SJSA1 (cell line): Measurements from ENCODE around the gene FGFR2. TPM values are rescaled to one million over a fixed set of nuclear protein-coding genes. Genes with fewer than 3 reads are reported as not detected.

Experiments
- DNase-seq, 2 experiments: peaks; one replicate each; pipeline ENCODE4 v3.0.0-alpha.2; 2015 to 2020; ENCODE audit warnings: low spot score in 2 of 2, low read depth in 1 of 2
- H3K27ac ChIP-seq: fragments of 250-450 bp; sonication (Bioruptor Pico); 2 replicates; pipeline ENCODE4 v1.5.1; 2020; ENCODE audit warnings: mild to moderate bottlenecking, moderate library complexity
- H3K27me3 ChIP-seq: fragments of 250-450 bp; sonication (Bioruptor Pico); replicated peaks from 2 replicates; pipeline ENCODE4 v1.5.1; 2020; ENCODE audit warnings: mild to moderate bottlenecking, moderate library complexity
- H3K36me3 ChIP-seq: fragments of 250-450 bp; sonication (Bioruptor Pico); 2 replicates; pipeline ENCODE4 v1.5.1; 2020; ENCODE audit warnings: mild to moderate bottlenecking
- H3K4me1 ChIP-seq: fragments of 250-450 bp; sonication (Bioruptor Pico); replicated peaks from 2 replicates; pipeline ENCODE4 v1.6.1; 2021; ENCODE audit warnings: mild to moderate bottlenecking
- H3K4me3 ChIP-seq: fragments of 250-450 bp; sonication (Bioruptor Pico); 2 replicates; pipeline ENCODE4 v1.5.1; 2020; ENCODE audit warnings: mild to moderate bottlenecking
- H3K9me3 ChIP-seq: fragments of 250-450 bp; sonication (Bioruptor Pico); replicated peaks from 2 replicates; pipeline ENCODE4 v1.5.1; 2020; ENCODE audit warnings: mild to moderate bottlenecking
- total RNA-seq: library from RNA; depleted of rRNA; stranded (reverse); fragments of >200 nt; shearing (Covaris generic); gene quantifications from 2 replicates; pipeline ENCODE4 v1.2.3, GENCODE V29; 2014

Gene FGFR2
- total RNA-seq, 1 experiment from 2014 or later, result 1.1 TPM

DNA sequence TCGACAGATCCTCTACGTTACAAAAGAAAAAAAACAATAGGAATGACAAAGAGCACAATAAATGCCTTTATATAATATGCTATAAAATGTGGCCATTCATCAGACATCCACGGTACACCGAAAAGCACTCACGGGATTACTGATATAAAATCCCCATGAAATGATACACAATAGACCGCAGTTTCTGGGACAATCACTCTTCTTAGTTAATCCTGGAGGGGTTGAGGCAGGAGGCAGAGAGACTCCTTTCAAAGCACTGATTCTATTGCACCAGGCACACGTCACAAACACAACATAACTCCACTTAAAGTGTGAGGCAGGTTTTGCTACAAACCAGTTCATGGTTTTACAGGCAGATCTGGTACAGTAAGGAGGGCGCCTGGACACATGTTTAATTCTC lies 113.8 kb downstream of the FGFR2 start:
- no peak overlapping the region for H3K27ac ChIP-seq
- DNase-seq, result no peak
- 0 out of 2 replicates have a peak, but pooled peaks cover 6% of the 10 kb centered on the region for H3K9me3 ChIP-seq

DNA sequence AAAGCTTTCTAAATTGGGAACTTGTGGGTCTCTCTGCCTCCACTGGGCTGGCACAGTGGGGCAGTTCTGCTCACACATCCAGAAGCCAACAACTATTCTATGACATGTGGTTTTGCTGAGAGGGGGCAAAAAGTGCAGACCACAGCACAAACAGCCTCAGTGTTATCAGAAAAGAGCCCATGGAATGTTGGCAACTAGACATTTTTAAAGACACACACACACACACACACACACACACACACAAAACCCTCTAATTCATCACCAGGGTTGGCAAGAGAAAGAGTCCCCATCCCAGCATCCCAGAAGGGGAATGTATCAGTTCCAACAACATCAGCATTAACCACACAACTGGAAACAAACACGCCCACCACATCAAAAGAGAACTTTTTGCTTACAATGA lies 117.1 kb downstream of the FGFR2 start:
- Histone ChIP-seq H3K9me3 (no peaks in the 10 kb centered on the region), H3K27me3 (no peaks in the 10 kb centered on the region), H3K4me1 (no peaks in the 10 kb centered on the region), H3K27ac (no peak overlapping the region), H3K36me3 (no peaks in the 10 kb centered on the region), H3K4me3 (no peak overlapping the region)
- DNase-seq, result peak in 1 of 2 experiments; percentile 5

More for the DNA sequence above, 113.8 kb downstream of the FGFR2 start:
- Histone ChIP-seq H3K36me3 (no peaks in the 10 kb centered on the region), H3K27me3 (no peaks in the 10 kb centered on the region), H3K4me1 (no peaks in the 10 kb centered on the region), H3K4me3 (no peak overlapping the region)

DNA sequence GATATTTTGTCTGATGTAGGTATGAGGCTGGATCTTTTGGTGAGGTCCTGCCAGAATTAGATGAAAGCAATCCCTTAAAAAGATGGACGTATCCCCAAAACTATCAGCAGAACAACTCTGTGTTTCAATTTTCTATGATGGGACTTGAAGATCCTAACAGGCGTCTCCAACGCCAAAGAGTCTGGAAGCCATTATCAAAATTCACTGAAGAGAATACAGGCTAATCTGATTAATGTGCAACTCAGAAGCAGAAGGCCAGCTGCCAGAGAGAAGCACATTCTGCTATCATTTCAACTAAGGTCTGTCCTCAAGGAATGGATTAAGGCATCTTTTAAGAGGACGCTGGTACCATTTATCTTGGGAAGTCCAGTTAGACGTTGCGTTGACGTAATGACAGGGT lies 119.7 kb downstream of the FGFR2 start:
- Histone ChIP-seq H3K27me3 (no peaks in the 10 kb centered on the region), H3K4me1 (no peaks in the 10 kb centered on the region), H3K36me3 (no peaks in the 10 kb centered on the region), H3K9me3 (peaks cover 7% of the 10 kb centered on the region; the same call in 1 of the 2 replicates), H3K27ac (no peak overlapping the region), H3K4me3 (no peak overlapping the region)
- no peak for DNase-seq

DNA sequence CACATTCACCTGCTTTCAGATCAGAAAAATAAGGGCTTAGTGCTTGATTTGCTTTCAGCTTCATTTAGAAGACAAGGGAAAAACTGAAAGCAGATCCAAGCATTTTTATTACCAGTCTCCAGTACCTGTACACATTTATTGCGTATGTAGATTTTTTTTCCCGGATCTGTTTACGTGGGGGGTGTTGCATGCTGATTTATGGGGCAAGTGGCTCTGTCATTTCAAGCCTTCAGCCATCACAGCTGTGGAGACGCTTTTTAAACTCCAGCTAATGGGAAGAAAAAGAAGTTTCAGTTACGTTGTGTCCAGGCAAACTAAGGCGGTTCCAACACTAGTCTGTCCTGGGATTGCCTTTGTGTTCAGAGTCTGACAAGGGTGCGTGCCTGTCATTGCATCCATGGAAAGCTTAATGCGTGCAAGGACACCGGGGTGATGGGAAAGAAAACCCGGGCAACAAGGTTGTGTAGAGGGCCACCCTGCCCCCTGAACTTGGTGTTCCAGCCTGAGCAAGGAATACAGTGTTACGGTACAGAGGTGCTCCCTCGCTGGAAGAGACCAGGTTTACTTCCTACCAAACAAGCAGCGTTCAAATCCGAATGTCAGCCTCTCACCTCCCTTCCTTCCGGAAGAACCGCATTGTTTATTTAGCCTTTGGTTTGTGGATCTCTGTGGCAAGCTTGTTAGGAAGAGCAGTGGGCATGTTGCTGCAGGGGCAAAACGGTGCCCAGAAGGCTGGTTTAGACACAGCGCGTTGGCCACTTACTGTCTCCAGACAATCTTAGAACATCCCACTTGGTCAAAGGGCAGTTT lies 128.2 kb downstream of the FGFR2 start:
- Histone ChIP-seq H3K9me3 (no peaks in the 10 kb centered on the region), H3K4me1 (no peaks in the 10 kb centered on the region), H3K36me3 (no peaks in the 10 kb centered on the region), H3K4me3 (no peak overlapping the region), H3K27me3 (no peaks in the 10 kb centered on the region), H3K27ac (no peak overlapping the region)
- DNase-seq, result no peak

DNA sequence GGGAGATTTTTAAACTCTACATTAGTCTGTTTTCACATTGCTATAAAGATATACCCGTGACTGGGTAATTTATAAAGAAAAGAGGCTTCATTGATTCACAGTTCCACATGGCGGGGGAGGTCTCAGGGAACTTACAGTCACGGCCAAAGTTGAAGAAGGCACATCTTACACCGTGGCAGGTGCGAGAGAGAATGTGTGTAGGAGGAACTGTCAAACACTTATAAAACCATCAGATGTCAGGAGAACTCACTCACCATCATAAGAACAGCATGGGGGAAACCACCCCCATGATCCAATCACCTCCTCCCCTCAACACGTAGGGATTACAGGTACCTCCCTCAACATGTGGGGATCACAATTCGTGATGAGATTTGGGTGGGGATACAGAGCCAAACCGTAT lies 129.5 kb downstream of the FGFR2 start:
- Histone ChIP-seq H3K27ac (no peak overlapping the region), H3K9me3 (no peaks in the 10 kb centered on the region), H3K4me3 (no peak overlapping the region), H3K36me3 (no peaks in the 10 kb centered on the region), H3K4me1 (no peaks in the 10 kb centered on the region), H3K27me3 (no peaks in the 10 kb centered on the region)
- no peak for DNase-seq

DNA sequence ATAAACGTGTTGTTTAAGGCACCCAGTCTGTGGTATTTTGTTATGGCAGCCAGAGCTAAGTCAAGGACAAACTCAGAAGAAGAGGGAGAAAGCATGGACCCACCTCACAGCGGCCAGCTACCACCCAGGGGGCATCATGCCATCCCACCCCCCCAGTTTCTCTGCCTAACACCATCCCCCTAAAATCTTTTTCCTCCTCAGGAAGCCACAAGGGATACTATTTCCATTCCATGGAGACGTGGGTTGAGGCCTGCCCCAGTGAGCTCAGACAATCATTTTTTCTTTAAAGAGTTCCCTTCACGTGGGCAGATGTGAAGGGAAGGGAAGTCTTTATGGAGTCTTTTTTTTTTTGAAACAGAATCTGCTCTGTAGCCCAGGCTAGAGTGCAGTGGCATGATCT lies 131.8 kb downstream of the FGFR2 start:
- Histone ChIP-seq H3K4me3 (no peak overlapping the region), H3K27ac (no peak overlapping the region), H3K36me3 (no peaks in the 10 kb centered on the region), H3K27me3 (no peaks in the 10 kb centered on the region), H3K4me1 (no peaks in the 10 kb centered on the region), H3K9me3 (no peaks in the 10 kb centered on the region)
- DNase-seq, result no peak

DNA sequence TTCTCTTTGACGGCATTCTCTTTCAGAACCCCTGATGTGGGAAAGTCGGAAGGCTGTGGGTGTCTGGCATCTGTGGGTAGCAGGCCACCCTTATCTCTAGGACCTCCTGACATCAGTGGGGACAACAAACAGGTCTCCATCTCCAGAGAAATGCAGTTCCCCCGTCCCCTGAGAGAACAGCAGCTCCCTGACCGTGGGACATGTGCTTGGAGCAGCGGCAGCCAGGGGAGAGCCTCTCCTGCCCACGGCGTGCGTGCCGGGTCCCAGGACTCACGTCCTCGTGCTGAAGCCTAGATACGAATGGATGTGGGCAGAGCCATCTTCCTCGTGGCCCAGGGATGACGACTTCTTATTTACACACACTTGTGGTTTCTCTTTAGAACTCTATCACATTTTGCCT lies 133.0 kb downstream of the FGFR2 start:
- Histone ChIP-seq H3K4me1 (no peaks in the 10 kb centered on the region), H3K4me3 (no peak overlapping the region), H3K9me3 (no peaks in the 10 kb centered on the region; the same call in 1 of the 2 replicates), H3K36me3 (no peaks in the 10 kb centered on the region), H3K27ac (no peak overlapping the region), H3K27me3 (no peaks in the 10 kb centered on the region)
- DNase-seq, result no peak

DNA sequence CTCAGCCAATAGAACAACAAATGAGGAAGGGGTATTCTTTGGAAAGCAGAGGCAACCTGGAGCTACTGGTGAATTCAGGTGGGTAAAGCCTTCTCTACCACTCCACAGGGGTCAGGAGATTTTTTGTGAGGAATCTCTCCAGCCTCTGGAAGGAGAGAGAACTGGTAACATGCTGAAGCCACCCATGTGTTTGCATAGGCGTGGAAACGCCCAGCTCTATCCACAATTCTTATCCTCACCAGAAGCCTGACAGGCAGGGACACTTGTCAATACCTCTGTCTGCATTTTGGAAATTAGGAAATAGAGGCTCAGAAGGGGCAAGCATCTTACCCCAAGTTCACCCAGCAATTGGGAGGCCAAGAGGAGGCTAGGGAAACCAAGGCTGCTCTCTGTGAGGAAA lies 133.7 kb downstream of the FGFR2 start:
- Histone ChIP-seq H3K9me3 (no peaks in the 10 kb centered on the region; the same call in 1 of the 2 replicates), H3K4me3 (no peak overlapping the region), H3K4me1 (no peaks in the 10 kb centered on the region), H3K27me3 (no peaks in the 10 kb centered on the region), H3K36me3 (no peaks in the 10 kb centered on the region), H3K27ac (no peak overlapping the region)
- no peak for DNase-seq

DNA sequence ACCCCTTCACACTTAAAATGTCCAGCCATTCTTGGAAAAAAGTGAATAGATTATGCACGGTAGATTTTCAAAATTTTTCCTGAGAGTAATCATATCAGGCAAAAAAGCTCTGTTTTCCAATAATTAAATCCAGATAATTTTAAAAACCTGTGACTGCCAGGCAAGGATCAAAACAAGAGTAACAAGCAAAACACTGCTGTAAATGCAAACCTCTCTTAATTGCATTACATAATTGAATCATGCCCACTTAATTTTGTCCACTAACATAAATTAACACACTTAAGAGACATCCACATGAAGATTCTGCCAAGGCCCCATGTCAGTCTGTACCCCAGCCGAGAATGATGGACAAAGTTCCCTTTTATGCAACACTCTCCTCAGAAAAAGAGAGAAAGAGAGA lies 135.3 kb downstream of the FGFR2 start:
- no peak for DNase-seq
- Histone ChIP-seq H3K9me3 (no peaks in the 10 kb centered on the region; the same call in 1 of the 2 replicates), H3K36me3 (no peaks in the 10 kb centered on the region)

DNA sequence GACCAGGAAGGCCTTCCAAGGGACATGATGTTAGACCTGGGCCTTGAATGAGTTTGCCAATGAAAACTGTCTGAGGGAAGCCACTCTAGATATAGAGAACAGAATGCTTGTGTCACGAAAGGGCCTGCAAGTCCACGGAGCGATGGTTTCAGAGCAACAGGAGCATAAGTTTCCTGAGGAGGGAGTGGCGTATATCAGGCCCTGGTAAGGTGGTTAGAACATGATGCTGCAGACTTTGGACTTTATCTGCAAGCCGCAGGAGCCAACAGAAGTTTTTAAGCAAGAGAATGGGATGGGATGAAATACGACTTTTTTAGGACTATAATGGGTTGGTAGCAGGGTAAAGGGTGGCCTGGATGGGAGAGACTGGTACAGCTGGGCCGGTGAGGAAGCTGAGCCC lies 136.0 kb downstream of the FGFR2 start:
- H3K36me3 ChIP-seq, result no peaks in the 10 kb centered on the region
- no peak for DNase-seq
- H3K9me3 ChIP-seq, result no peaks in the 10 kb centered on the region; the same call in 1 of the 2 replicates
- no peak overlapping the region for H3K4me3 ChIP-seq
- no peak overlapping the region for H3K27ac ChIP-seq
- H3K27me3 ChIP-seq, result no peaks in the 10 kb centered on the region
- H3K4me1 ChIP-seq, result no peaks in the 10 kb centered on the region

More for the DNA sequence above, 135.3 kb downstream of the FGFR2 start:
- Histone ChIP-seq H3K27me3 (no peaks in the 10 kb centered on the region), H3K27ac (no peak overlapping the region), H3K4me1 (no peaks in the 10 kb centered on the region), H3K4me3 (no peak overlapping the region)

DNA sequence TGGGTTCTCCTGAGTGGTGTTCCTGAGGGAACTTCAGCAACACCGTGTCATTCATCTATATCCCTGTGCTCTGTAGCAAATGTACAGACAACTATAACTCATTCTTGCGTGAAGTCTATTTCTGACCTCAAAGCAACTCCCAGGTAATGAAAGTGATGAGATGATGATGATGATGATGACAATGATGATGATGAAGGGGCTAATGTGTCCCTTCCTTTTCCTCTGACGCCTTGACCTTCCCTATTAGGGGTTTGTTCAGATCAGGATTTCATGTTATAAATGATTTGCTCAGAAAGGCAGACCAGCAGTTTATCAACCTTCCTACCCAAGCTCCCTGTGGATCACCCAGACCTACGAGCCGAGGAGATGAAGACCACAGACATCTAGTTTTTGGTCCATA lies 136.9 kb downstream of the FGFR2 start:
- Histone ChIP-seq H3K9me3 (no peaks in the 10 kb centered on the region; the same call in 1 of the 2 replicates), H3K4me3 (no peak overlapping the region), H3K4me1 (no peaks in the 10 kb centered on the region), H3K36me3 (no peaks in the 10 kb centered on the region), H3K27ac (no peak overlapping the region), H3K27me3 (no peaks in the 10 kb centered on the region)
- DNase-seq, result no peak

DNA sequence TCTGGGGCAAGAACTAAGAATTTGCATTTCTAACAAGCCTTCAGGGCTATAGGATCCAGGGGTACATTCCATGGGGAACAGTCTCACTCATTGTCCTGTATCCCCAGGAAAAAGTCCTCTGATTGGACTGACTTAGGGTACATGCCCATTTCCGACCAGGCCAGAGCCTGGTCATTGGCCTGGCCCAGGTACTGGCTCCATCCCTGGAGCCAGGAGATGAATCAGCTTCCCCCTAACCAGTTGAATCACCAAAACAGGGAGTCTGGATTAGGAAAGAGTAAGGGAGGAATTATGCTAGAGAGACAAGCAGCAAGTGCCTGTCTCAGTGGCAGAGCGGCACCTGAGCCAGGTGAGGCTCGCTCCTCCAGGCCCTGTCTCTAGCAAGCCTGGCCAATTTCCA lies 137.5 kb downstream of the FGFR2 start:
- Histone ChIP-seq H3K27ac (no peak overlapping the region), H3K36me3 (no peaks in the 10 kb centered on the region), H3K4me3 (no peak overlapping the region), H3K27me3 (no peaks in the 10 kb centered on the region), H3K9me3 (no peaks in the 10 kb centered on the region; the same call in 1 of the 2 replicates), H3K4me1 (no peaks in the 10 kb centered on the region)
- DNase-seq, result no peak

DNA sequence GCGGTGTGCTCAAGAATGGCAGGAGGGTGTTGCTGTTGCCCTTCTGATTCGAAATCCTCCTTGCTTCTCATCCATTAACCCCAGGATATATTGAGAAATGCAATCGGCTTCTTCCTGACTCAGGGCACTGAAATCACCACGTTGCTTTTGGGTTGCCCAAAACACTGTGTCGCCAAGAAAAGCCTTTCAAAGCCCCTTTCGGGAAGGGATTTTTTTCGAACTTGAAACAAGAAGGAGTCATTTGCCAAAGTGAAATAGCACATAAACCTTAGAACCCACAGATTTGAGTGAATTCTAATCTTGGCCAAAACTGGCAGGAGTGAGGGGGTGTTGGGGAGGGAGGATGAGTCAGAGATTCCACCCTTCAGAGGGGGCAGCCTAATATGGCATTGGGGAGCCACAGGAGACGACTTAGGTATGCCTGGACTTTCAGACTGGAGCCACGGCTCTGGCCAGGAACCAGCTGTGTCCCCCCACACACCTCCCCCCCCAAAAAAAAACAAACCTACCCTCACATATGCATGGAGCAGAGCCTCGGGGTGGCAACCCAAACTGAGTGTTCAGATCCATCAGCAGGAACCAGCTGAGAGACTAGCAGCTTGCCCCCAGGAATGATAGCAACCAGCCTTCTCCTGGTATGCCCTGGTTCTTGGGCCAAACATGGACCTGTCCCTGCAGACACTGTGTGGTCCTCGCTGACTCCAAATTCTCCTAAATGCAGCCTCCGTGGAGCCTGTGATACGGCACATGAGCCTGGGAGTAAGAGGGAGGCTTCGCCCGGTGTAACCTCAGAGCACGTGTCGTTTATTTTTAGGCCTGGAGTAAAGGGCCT lies 138.4 kb downstream of the FGFR2 start:
- peak; percentile 29 to 47 for DNase-seq
- Histone ChIP-seq H3K27ac (no peak overlapping the region), H3K4me3 (no peak overlapping the region), H3K27me3 (no peaks in the 10 kb centered on the region), H3K4me1 (no peaks in the 10 kb centered on the region), H3K36me3 (no peaks in the 10 kb centered on the region), H3K9me3 (no peaks in the 10 kb centered on the region; the same call in 1 of the 2 replicates)

DNA sequence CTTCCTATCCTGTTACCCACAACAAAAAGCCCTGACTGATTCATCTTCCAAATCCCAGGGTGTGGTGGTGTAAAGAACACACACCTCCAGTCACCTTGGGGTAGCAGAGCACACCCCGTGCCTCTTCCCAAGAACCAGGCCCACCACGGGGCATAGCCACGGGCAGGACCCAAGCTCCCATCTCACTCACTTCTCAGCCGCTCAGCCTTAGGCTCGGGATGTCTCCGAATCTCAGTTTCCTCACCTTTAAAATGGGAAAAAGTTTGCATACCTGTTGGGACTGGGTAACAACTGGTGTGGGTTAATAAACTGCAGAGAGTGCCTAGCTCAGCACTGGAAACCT lies 139.0 kb downstream of the FGFR2 start:
- Histone ChIP-seq H3K27me3 (no peaks in the 10 kb centered on the region), H3K27ac (no peak overlapping the region), H3K9me3 (no peaks in the 10 kb centered on the region; the same call in 1 of the 2 replicates), H3K4me1 (no peaks in the 10 kb centered on the region), H3K4me3 (no peak overlapping the region), H3K36me3 (no peaks in the 10 kb centered on the region)
- DNase-seq, result no peak
